T47D (cell line): ENCODE measurements around the gene PAQR3.

Experiments
- DNase-seq, 2 experiments: peaks; one replicate each; pipeline versions ENCODE4 v3.0.0 to v3.0.0-alpha.2; 2011 to 2012; ENCODE audit warnings: low read depth in 1 of 2, low spot score in 1 of 2
- JUND ChIP-seq: IDR thresholded peaks from 2 replicates; pipeline ENCODE4 v1.6.1; 2012; ENCODE audit warnings: low read depth
- in situ Hi-C: cut with HindIII; loops from 2 replicates; pipeline ENCODE4 v1.10.0; 2016; ENCODE audit warnings: low sequenced_read_pairs, low pct_unique_long_range_greater_than_20kb

Gene PAQR3

GRCh38 chr4:78938868-78939666, at the start of gene PAQR3:
Gene PAQR3 (minus strand): TSS chr4:78939438. CDS start chr4:78939224, 214 bp downstream.
- TF ChIP-seq JUND: no peak
- in situ Hi-C loops: no loop called here
- peak; percentile 70 to 79 for DNase-seq

GRCh38 chr4:78987683-78988082, 48.4 kb upstream of the PAQR3 start:
- no peak for DNase-seq
- TF ChIP-seq JUND: no peak
- in situ Hi-C loops: no loop called here

- in situ Hi-C loops: no loop called here
- DNase-seq: no peak
- no peak for TF ChIP-seq JUND
These were observed 45.4 kb upstream of the PAQR3 start for GRCh38 chr4:78984593-78984992.

GRCh38 chr4:78975865-78976264, 36.6 kb upstream of the PAQR3 start:
- DNase-seq: no peak
- in situ Hi-C loops: no loop called here
- TF ChIP-seq JUND: no peak

GRCh38 chr4:78971776-78972175, 32.5 kb upstream of the PAQR3 start:
- no peak for DNase-seq
- no peak for TF ChIP-seq JUND
- in situ Hi-C loops: no loop called here

GRCh38 chr4:78971326-78971725, 32.1 kb upstream of the PAQR3 start:
- in situ Hi-C loops: no loop called here
- no peak for DNase-seq
- TF ChIP-seq JUND: no peak

GRCh38 chr4:78962597-78963115, 23.4 kb upstream of the PAQR3 start:
- in situ Hi-C loops: no loop called here
- no peak for DNase-seq
- TF ChIP-seq JUND: no peak

GRCh38 chr4:78960926-78961325, 21.7 kb upstream of the PAQR3 start:
- in situ Hi-C loops: no loop called here
- DNase-seq: no peak
- no peak for TF ChIP-seq JUND

GRCh38 chr4:78956975-78957374, 17.7 kb upstream of the PAQR3 start:
- peak in 1 of 2 experiments; percentile 2 for DNase-seq
- in situ Hi-C loops: no loop called here
- TF ChIP-seq JUND: no peak

- in situ Hi-C loops: no loop called here
- no peak for TF ChIP-seq JUND
- DNase-seq: peak in 1 of 2 experiments; percentile 10
These were observed 14.8 kb upstream of the PAQR3 start for GRCh38 chr4:78953769-78954666.

GRCh38 chr4:78953231-78953630, 14.0 kb upstream of the PAQR3 start:
- TF ChIP-seq JUND: no peak
- no peak for DNase-seq
- in situ Hi-C loops: no loop called here

GRCh38 chr4:78951862-78952472, 12.7 kb upstream of the PAQR3 start:
- peak; percentile 8 to 64 for DNase-seq
- TF ChIP-seq JUND: no peak
- in situ Hi-C loops: no loop called here
